Testis (tissue), 2 donors: ENCODE data around the gene GAB3.

Experiments
- CTCF ChIP-seq, 3 experiments: fragments of 450-650 bp in 2 of 3; fragments of 200-600 bp in 1 of 3; sonication (generic) in 1 of 3; IDR thresholded peaks; one replicate each; pipeline ENCODE4 v1.5.1; 2016 to 2019; ENCODE audit warnings: antibody characterized with exemption in 3 of 3, mild to moderate bottlenecking in 2 of 3, moderate library complexity in 1 of 3
- POLR2A ChIP-seq: fragments of 450-650 bp; IDR thresholded peaks from one replicate; pipeline ENCODE4 v1.6.1; 2017; ENCODE audit warnings: antibody characterized with exemption, mild to moderate bottlenecking, moderate library complexity

DNA sequence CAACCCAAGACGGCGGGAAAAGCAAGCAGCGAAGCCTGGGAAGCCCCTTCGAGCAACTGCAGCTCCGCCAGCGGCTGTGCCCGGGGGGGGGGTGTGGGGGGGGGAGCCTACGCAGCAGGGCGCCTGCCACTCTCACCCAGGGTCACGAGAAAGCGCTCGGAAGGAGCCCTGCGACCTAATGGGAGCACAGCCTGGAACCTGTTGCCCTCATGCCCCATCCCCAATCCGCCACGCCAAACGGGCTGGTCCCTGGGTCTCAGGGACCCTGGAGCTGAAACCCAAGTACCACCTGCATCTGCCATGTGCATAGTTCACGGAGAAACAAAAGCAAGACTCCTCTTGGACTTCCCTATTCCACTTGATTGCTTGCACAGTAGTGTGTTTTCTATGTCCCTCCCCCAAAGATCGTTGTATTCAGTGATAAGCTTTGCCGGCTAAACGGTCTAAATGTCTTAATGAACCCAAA lies 359 bp upstream of the GAB3 start:
- TF ChIP-seq CTCF (IDR thresholded peaks at IDR 0.05), result no peak
- TF ChIP-seq POLR2A, result no peak
